SK-N-SH (cell line): ENCODE measurements around the gene RGS17.

Experiments used
- CTCF ChIP-seq: fragments of 200-600 bp; sonication (generic); IDR thresholded peaks from 2 replicates; pipeline ENCODE4 v1.6.1; 2017; ENCODE audit warnings: antibody characterized with exemption, mild to moderate bottlenecking, moderate library complexity
- EP300 ChIP-seq, 2 experiments: IDR thresholded peaks; 2 replicates each; pipeline versions ENCODE4 v1.4.0 to v1.6.1; 2012; ENCODE audit warnings: borderline replicate concordance in 1 of 2, low read depth in 1 of 2, low read length in 1 of 2
- EZH2phosphoT487 ChIP-seq: fragments of 200-600 bp; sonication (generic); IDR thresholded peaks from 2 replicates; pipeline ENCODE4 v1.6.1; 2017; ENCODE audit warnings: low read depth, mixed run types, mild to moderate bottlenecking, antibody characterized with exemption, moderate library complexity, borderline replicate concordance
- FOXM1 ChIP-seq: IDR thresholded peaks from 2 replicates; pipeline ENCODE4 v1.4.0; 2012; ENCODE audit warnings: low read depth, mild to moderate bottlenecking
- MAX ChIP-seq: IDR thresholded peaks from 2 replicates; pipeline ENCODE4 v1.4.0; 2012; ENCODE audit warnings: low read depth
- USF2 ChIP-seq: fragments of 150-350 bp; IDR thresholded peaks from 2 replicates; pipeline ENCODE4 v1.6.1; 2017; ENCODE audit warnings: antibody characterized with exemption, low read length, low read depth, borderline replicate concordance
- YY1 ChIP-seq: IDR thresholded peaks from 2 replicates; pipeline ENCODE4 v1.4.0; 2012; ENCODE audit warnings: low read depth, mild to moderate bottlenecking
- TF ChIP-seq, protein P1 (sequence below): IDR thresholded peaks from 2 replicates; pipeline ENCODE4 v1.6.1; 2012; ENCODE audit warnings: mild to moderate bottlenecking, low read depth, low read length, moderate library complexity

DNA sequence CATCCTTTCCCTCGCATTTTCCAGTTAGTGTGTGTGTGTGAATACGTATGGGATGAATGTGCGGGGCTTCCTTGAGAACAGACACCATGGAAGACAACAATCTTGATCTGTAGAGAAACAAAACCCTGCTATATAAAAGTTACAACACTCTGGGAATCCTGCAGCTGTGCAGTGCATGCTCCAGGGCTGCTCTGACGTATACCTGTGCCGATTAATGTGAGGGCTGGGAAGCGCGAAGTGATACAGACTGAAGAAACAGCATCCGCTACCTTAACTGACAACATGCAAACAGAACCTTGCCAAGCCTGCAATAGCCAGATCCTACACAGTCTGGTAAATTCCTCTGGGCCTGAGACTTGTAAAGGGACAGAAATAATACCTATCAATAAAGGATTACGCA, 96.9 kb downstream of the RGS17 start:
- no peak for TF ChIP-seq CTCF
- TF ChIP-seq, protein P1, sequence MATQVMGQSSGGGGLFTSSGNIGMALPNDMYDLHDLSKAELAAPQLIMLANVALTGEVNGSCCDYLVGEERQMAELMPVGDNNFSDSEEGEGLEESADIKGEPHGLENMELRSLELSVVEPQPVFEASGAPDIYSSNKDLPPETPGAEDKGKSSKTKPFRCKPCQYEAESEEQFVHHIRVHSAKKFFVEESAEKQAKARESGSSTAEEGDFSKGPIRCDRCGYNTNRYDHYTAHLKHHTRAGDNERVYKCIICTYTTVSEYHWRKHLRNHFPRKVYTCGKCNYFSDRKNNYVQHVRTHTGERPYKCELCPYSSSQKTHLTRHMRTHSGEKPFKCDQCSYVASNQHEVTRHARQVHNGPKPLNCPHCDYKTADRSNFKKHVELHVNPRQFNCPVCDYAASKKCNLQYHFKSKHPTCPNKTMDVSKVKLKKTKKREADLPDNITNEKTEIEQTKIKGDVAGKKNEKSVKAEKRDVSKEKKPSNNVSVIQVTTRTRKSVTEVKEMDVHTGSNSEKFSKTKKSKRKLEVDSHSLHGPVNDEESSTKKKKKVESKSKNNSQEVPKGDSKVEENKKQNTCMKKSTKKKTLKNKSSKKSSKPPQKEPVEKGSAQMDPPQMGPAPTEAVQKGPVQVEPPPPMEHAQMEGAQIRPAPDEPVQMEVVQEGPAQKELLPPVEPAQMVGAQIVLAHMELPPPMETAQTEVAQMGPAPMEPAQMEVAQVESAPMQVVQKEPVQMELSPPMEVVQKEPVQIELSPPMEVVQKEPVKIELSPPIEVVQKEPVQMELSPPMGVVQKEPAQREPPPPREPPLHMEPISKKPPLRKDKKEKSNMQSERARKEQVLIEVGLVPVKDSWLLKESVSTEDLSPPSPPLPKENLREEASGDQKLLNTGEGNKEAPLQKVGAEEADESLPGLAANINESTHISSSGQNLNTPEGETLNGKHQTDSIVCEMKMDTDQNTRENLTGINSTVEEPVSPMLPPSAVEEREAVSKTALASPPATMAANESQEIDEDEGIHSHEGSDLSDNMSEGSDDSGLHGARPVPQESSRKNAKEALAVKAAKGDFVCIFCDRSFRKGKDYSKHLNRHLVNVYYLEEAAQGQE, result no peak
- no peak for TF ChIP-seq EP300 (IDR thresholded peaks at IDR 0.05; ENCODE audit: borderline replicate concordance in 1 of 2, low read depth in 1 of 2, low read length in 1 of 2)
- no peak for TF ChIP-seq USF2
- no peak for TF ChIP-seq MAX
- TF ChIP-seq YY1, result no peak
- no peak for TF ChIP-seq FOXM1
- TF ChIP-seq EZH2phosphoT487, result no peak
